Erythroblast (primary cell): Measurements from ENCODE around the gene EFHB.
A peak's percentile ranks its signal among the peaks of the same experiment; 100 is the strongest.
"Not testable (repeated sequence)": the region's sequence is repeated elsewhere in the genome, so short reads cannot be mapped to it uniquely, and the experiment has no call there.

Experiments used
- DNase-seq, 2 experiments: peaks; one replicate each; lab custom pipeline; 2025; lab: John Stamatoyannopoulos, UW
- GATA1 ChIP-seq: IDR thresholded peaks from 2 replicates; pipeline ENCODE4 v1.6.1; 2011; ENCODE audit warnings: low read depth, mild to moderate bottlenecking, control low read depth, low read length, moderate library complexity
- POLR2A ChIP-seq: IDR thresholded peaks from 2 replicates; pipeline ENCODE4 v1.6.1; 2011; ENCODE audit warnings: mild to moderate bottlenecking, low read length

The EFHB gene

GRCh38 chr3:19901337-19901736, 32.7 kb downstream of the EFHB start:
- DNase-seq: no peak
- TF ChIP-seq POLR2A: no peak
- TF ChIP-seq GATA1: no peak

- not testable (repeated sequence) for DNase-seq
These were observed 34.2 kb downstream of the EFHB start for GRCh38 chr3:19899833-19900232.

- TF ChIP-seq GATA1 (no peak), POLR2A (no peak)
- no peak for DNase-seq
These were observed 34.8 kb downstream of the EFHB start for GRCh38 chr3:19899264-19899663.

GRCh38 chr3:19898721-19899120, 35.3 kb downstream of the EFHB start:
- no peak for DNase-seq
- TF ChIP-seq POLR2A: no peak
- TF ChIP-seq GATA1: no peak

- no peak for DNase-seq
- no peak for TF ChIP-seq POLR2A
- no peak for TF ChIP-seq GATA1
These were observed 42.3 kb downstream of the EFHB start for GRCh38 chr3:19891740-19892139.

GRCh38 chr3:19888428-19889152, 45.4 kb downstream of the EFHB start:
- TF ChIP-seq GATA1: no peak
- TF ChIP-seq POLR2A: no peak
- no peak for DNase-seq

GRCh38 chr3:19887122-19887521, 46.9 kb downstream of the EFHB start:
- not testable (repeated sequence) for DNase-seq

- no peak for DNase-seq
- no peak for TF ChIP-seq GATA1
- TF ChIP-seq POLR2A: no peak
These were observed 47.6 kb downstream of the EFHB start for GRCh38 chr3:19886404-19886803.

GRCh38 chr3:19885468-19885867, 48.5 kb downstream of the EFHB start:
- TF ChIP-seq POLR2A (no peak), GATA1 (no peak)
- DNase-seq: peak; percentile 66 to 72

- DNase-seq: no peak
- TF ChIP-seq GATA1 (no peak), POLR2A (no peak)
These were observed 52.2 kb downstream of the EFHB start for GRCh38 chr3:19881852-19882251.

- TF ChIP-seq POLR2A (no peak), GATA1 (no peak)
- no peak for DNase-seq
These were observed 53.0 kb downstream of the EFHB start for GRCh38 chr3:19881036-19881435.

- no peak for DNase-seq
- no peak for TF ChIP-seq GATA1
- TF ChIP-seq POLR2A: no peak
These were observed 56.4 kb downstream of the EFHB start for GRCh38 chr3:19877656-19878055.

GRCh38 chr3:19866751-19867347, 67.2 kb downstream of the EFHB start:
- TF ChIP-seq POLR2A (no peak), GATA1 (no peak)
- peak; percentile 63 to 83 for DNase-seq

- DNase-seq: not testable (repeated sequence)
These were observed 78.7 kb downstream of the EFHB start for GRCh38 chr3:19855318-19855717.

- DNase-seq: not testable (repeated sequence)
These were observed 87.4 kb downstream of the EFHB start for GRCh38 chr3:19846609-19847008.
